Peyer's patch (tissue), 4 donors: Measurements from ENCODE around the gene AGTR1. TPM values are rescaled to one million over a fixed set of nuclear protein-coding genes. Genes with fewer than 3 reads are reported as not detected.

ENCODE experiments used
- DNase-seq, 3 donors: peaks; one replicate each; pipeline ENCODE4 v3.0.0-alpha.2; 2017 to 2019
- H3K27ac ChIP-seq, 4 donors: fragments of 200-600 bp; sonication (generic); one replicate each; pipeline ENCODE4 v1.5.1; 2016 to 2019
- H3K27me3 ChIP-seq, 2 donors: fragments of 200-600 bp; sonication (generic); one replicate each; pipeline ENCODE4 v1.5.1; 2019
- H3K36me3 ChIP-seq, 3 donors: fragments of 200-600 bp; sonication (generic); one replicate each; pipeline ENCODE4 v1.5.1; 2016 to 2019
- H3K4me1 ChIP-seq, 4 donors: fragments of 200-600 bp; sonication (generic); one replicate each; pipeline ENCODE4 v1.5.1; 2016 to 2019
- H3K4me3 ChIP-seq, 4 donors: fragments of 200-600 bp; sonication (generic); 1 replicate in 3 of 4; 2 replicates in 1 of 4; pipeline ENCODE4 v1.5.1; 2016 to 2019; ENCODE audit warnings: mild to moderate bottlenecking in 1 of 4
- H3K9me3 ChIP-seq, 4 donors: fragments of 200-600 bp; sonication (generic); one replicate each; pipeline ENCODE4 v1.5.1; 2016 to 2019; ENCODE audit warnings: mild to moderate bottlenecking in 1 of 4
- POLR2A ChIP-seq, 2 donors: fragments of 450-650 bp; IDR thresholded peaks; one replicate each; pipeline ENCODE4 v1.5.1; 2017; ENCODE audit warnings: antibody characterized with exemption in 2 of 2, mild to moderate bottlenecking in 2 of 2, moderate library complexity in 2 of 2
- total RNA-seq, 4 donors: library from RNA; depleted of rRNA; stranded (reverse); fragments of >200 nt; gene quantifications; one replicate each; pipeline ENCODE4 v1.1.0, GENCODE V29; 2016
- TF ChIP-seq, protein P1 (sequence below), 6 experiments: fragments of 450-650 bp in 4 of 6; fragments of 200-600 bp in 2 of 6; sonication (generic) in 1 of 6; IDR thresholded peaks; one replicate each; pipeline ENCODE4 v1.5.1; 2017 to 2019; ENCODE audit warnings: antibody characterized with exemption in 6 of 6, mild to moderate bottlenecking in 3 of 6, moderate library complexity in 1 of 6

Gene AGTR1
- total RNA-seq: 1 to 10 TPM in 2 of 4 donors, under 1 TPM in 1, not detected in 1; 0.70 to 3.8 (median 1.2) TPM

DNA sequence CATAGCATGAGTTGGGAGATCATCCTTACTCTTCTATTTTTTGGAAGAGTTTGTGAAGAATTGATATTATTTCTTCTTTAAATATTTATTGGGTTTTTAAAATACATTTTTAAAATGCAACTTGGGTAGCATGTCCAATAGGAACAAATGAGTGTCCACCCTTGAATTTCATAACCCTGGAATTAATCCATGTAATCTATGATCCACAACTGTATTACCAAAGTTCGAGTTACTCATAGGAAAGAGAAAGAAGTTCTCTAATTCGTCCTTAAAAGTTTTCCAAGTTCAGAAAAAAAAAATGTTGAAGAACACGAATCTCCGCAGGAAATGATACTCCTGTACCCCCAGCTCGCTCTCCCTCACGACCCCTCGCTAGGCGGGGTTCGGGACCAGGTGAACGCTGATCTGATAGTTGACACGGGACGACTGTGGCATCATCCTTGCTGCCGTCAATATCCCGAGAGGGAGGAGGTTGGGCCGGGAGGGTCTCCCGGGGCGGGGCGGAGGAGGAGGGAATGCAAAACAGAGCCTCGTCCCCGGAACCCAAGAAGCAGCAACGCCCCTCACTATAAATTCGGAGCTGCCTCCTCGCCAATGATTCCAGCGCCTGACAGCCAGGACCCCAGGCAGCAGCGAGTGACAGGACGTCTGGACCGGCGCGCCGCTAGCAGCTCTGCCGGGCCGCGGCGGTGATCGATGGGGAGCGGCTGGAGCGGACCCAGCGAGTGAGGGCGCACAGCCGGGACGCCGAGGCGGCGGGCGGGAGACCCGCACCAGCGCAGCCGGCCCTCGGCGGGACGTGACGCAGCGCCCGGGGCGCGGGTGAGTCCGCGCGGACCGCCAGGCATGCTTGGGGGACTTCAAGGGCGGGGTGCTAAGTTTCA is at the start of gene AGTR1:
AGTR1 (plus strand) TSS at position 598 of the 884 bp plus-strand sequence. CDS start 43,133 bp downstream, outside the sequence.
- DNase-seq: peak in 2 of 3 donors; percentile 57 to 63
- TF ChIP-seq, protein P1, sequence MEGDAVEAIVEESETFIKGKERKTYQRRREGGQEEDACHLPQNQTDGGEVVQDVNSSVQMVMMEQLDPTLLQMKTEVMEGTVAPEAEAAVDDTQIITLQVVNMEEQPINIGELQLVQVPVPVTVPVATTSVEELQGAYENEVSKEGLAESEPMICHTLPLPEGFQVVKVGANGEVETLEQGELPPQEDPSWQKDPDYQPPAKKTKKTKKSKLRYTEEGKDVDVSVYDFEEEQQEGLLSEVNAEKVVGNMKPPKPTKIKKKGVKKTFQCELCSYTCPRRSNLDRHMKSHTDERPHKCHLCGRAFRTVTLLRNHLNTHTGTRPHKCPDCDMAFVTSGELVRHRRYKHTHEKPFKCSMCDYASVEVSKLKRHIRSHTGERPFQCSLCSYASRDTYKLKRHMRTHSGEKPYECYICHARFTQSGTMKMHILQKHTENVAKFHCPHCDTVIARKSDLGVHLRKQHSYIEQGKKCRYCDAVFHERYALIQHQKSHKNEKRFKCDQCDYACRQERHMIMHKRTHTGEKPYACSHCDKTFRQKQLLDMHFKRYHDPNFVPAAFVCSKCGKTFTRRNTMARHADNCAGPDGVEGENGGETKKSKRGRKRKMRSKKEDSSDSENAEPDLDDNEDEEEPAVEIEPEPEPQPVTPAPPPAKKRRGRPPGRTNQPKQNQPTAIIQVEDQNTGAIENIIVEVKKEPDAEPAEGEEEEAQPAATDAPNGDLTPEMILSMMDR (IDR thresholded peaks at IDR 0.05): no peak
- TF ChIP-seq POLR2A (IDR thresholded peaks at IDR 0.05): peak in 1 of 2 donors; percentile 35
- Histone ChIP-seq H3K4me3 (peak within 1 kb of the TSS; percentile 22 to 61 (median 43)), H3K27me3 (no peaks in the 10 kb centered on the region), H3K36me3 (no peaks in the 10 kb centered on the region), H3K27ac (peak within 1 kb of the TSS in 2 of 4 donors; percentile 26 to 42), H3K9me3 (no peaks in the 10 kb centered on the region), H3K4me1 (no peaks in the 10 kb centered on the region)

DNA sequence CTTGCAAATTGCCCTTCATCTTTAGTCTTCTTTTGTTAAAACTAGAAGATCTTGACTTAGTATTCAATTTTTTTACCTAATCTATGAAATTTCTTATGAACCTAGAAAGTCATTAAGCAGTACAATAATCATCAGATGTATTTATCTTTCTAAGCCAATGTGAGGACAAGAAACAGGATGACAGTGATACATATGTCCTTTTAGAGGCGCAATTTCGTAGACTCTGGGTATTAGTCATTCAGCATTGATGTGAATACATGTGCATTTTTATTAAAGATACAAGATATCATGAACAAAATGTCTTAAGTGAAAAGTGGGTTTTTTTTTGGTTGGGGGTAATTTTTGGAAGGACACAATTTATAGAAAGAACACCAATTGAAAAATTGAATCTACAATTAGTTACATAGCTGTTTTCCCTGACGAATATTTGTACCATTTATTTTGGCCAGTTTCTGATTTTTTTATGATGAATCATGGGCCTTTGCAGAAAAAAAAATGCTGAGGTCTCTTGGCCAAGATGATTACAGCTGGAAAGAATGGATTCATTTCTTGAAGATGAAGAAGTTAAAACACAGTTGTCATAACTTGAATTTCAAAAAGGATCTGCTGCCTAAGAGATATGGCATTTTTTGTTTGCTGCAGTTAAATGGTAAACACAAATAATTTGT is 48.9 kb upstream of the AGTR1 start:
- no peaks in the 10 kb centered on the region for H3K27me3 ChIP-seq
- DNase-seq: no peak
- H3K4me1 ChIP-seq: no peaks in the 10 kb centered on the region
- H3K27ac ChIP-seq: no peak overlapping the region
- TF ChIP-seq, protein P1 (IDR thresholded peaks at IDR 0.05): no peak
- no peak for TF ChIP-seq POLR2A (IDR thresholded peaks at IDR 0.05)
- no peaks in the 10 kb centered on the region for H3K36me3 ChIP-seq
- H3K9me3 ChIP-seq: no peaks in the 10 kb centered on the region
- H3K4me3 ChIP-seq: no peak overlapping the region

DNA sequence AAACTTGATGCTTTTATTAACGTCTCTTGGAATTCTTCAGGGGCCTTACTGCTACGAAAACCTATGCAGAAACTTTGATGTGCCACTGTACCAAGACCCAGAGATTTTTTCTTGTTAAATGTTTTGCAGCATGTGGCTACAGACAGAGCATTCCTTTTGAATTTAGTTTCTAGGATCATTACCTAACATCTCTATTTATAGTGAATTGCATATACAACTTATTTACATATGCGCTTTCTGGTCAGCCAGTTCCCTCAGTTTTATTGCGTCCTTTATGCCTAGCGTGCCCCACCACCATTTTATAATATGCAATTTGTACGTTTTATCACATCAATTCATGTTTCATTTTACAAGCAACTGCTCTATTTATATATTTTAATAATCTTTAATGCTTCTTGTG is 46.2 kb upstream of the AGTR1 start:
- H3K4me3 ChIP-seq: no peak overlapping the region
- no peaks in the 10 kb centered on the region for H3K27me3 ChIP-seq
- no peak for TF ChIP-seq POLR2A (IDR thresholded peaks at IDR 0.05)
- TF ChIP-seq, protein P1 (IDR thresholded peaks at IDR 0.05): no peak
- no peaks in the 10 kb centered on the region for H3K4me1 ChIP-seq
- no peaks in the 10 kb centered on the region for H3K36me3 ChIP-seq
- H3K27ac ChIP-seq: no peak overlapping the region
- no peak for DNase-seq
- H3K9me3 ChIP-seq: no peaks in the 10 kb centered on the region

DNA sequence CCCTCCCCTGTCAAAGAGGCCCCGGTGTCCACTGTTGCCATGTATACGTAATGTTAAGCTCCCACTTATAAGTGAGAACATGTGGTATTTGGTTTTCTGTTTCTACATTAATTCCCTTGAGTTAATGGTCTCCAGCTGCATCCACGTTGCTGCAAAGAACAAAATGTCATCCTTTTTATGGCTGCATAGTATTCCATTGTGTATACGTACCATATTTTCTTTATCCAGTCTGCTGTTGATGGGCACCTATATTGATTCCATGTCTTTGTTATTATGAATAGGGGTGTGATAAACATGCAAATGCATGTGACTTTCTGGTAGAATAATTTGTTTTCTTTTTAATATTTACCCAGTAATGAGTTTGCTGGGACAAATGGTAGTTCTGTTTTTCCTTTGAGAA is 43.3 kb upstream of the AGTR1 start:
- TF ChIP-seq, protein P1 (IDR thresholded peaks at IDR 0.05): no peak
- TF ChIP-seq POLR2A (IDR thresholded peaks at IDR 0.05): no peak
- no peaks in the 10 kb centered on the region for H3K4me1 ChIP-seq
- no peak for DNase-seq
- H3K36me3 ChIP-seq: no peaks in the 10 kb centered on the region
- no peak overlapping the region for H3K27ac ChIP-seq
- no peak overlapping the region for H3K4me3 ChIP-seq
- H3K9me3 ChIP-seq: no peaks in the 10 kb centered on the region
- no peaks in the 10 kb centered on the region for H3K27me3 ChIP-seq

DNA sequence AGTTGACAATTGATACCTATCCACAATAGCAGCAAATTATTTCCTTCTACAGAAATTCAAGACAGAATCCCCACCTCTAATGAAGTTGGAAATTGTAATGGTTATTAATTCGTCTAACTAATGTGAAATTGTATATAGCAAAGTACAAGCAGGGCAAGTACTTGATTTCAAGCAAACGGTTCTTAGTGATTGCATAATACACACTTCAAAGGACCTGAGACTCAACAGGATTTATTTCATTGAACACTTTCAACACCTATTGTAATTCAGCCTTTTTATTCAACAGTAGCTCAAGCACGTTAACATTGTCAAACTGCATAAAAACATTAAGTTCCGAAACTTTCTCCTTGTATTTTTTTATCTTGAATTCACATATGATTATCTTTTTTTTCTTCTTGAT is 40.2 kb upstream of the AGTR1 start:
- Histone ChIP-seq H3K9me3 (no peaks in the 10 kb centered on the region), H3K36me3 (no peaks in the 10 kb centered on the region), H3K4me1 (no peaks in the 10 kb centered on the region), H3K4me3 (no peak overlapping the region), H3K27me3 (no peaks in the 10 kb centered on the region), H3K27ac (no peak overlapping the region)
- no peak for DNase-seq
- TF ChIP-seq POLR2A (IDR thresholded peaks at IDR 0.05): no peak
- TF ChIP-seq, protein P1 (IDR thresholded peaks at IDR 0.05): no peak
